Hepatocyte (in vitro differentiated cells): Measurements from ENCODE around the gene KIRREL3. TPM values are rescaled to one million over a fixed set of nuclear protein-coding genes. Genes with fewer than 3 reads are reported as not detected.

ENCODE experiments used
- DNase-seq: peaks from one replicate; pipeline ENCODE4 v3.0.0-alpha.2; 2016; ENCODE audit warnings: low spot score
- H2AFZ ChIP-seq: fragments of 200-600 bp; sonication (generic); 2 replicates; pipeline ENCODE4 v1.6.0; 2016; ENCODE audit warnings: antibody characterized with exemption, mild to moderate bottlenecking
- H3K27ac ChIP-seq: fragments of 200-600 bp; sonication (generic); 2 replicates; pipeline ENCODE4 v1.5.1; 2016; ENCODE audit warnings: mild to moderate bottlenecking
- H3K27me3 ChIP-seq: fragments of 200-600 bp; sonication (generic); 2 replicates; pipeline ENCODE4 v1.6.1; 2016
- H3K36me3 ChIP-seq: fragments of 200-600 bp; sonication (generic); replicated peaks from 2 replicates; pipeline ENCODE4 v1.5.1; 2016; ENCODE audit warnings: low read depth; ENCODE audit not compliant: insufficient read depth
- H3K4me1 ChIP-seq: fragments of 200-600 bp; sonication (generic); 2 replicates; pipeline ENCODE4 v1.5.1; 2016; ENCODE audit warnings: mild to moderate bottlenecking, moderate library complexity; ENCODE audit not compliant: insufficient read depth
- H3K4me2 ChIP-seq: fragments of 200-600 bp; sonication (generic); 2 replicates; pipeline ENCODE4 v1.6.0; 2016
- H3K4me3 ChIP-seq: fragments of 200-600 bp; sonication (generic); 2 replicates; pipeline ENCODE4 v1.5.1; 2016; ENCODE audit warnings: mild to moderate bottlenecking
- H3K79me2 ChIP-seq: fragments of 200-600 bp; sonication (generic); 2 replicates; pipeline ENCODE4 v1.6.0; 2017; ENCODE audit warnings: mild to moderate bottlenecking
- H3K9me2 ChIP-seq: fragments of 200-600 bp; sonication (generic); replicated peaks from 2 replicates; pipeline ENCODE4 v1.6.0; 2017; ENCODE audit warnings: mild to moderate bottlenecking; ENCODE audit not compliant: insufficient read depth
- H3K9me3 ChIP-seq: fragments of 200-600 bp; sonication (generic); 2 replicates; pipeline ENCODE4 v1.5.1; 2016; ENCODE audit warnings: low read depth, mild to moderate bottlenecking
- H4K20me1 ChIP-seq: fragments of 200-600 bp; sonication (generic); 2 replicates; pipeline ENCODE4 v1.6.0; 2016; ENCODE audit warnings: mild to moderate bottlenecking; ENCODE audit not compliant: insufficient read depth, poor library complexity, severe bottlenecking
- CTCF ChIP-seq: fragments of 200-600 bp; sonication (generic); IDR thresholded peaks from 2 replicates; pipeline ENCODE4 v1.5.1; 2016; ENCODE audit warnings: antibody characterized with exemption, mild to moderate bottlenecking; ENCODE audit not compliant: poor library complexity
- EZH2 ChIP-seq: fragments of 200-600 bp; sonication (generic); IDR thresholded peaks from 2 replicates; pipeline ENCODE4 v1.6.1; 2016; ENCODE audit warnings: antibody characterized with exemption, mild to moderate bottlenecking, borderline replicate concordance
- EZH2phosphoT487 ChIP-seq: fragments of 200-600 bp; sonication (generic); IDR thresholded peaks from one replicate; pipeline ENCODE4 v1.6.1; 2018; ENCODE audit warnings: antibody characterized with exemption, mild to moderate bottlenecking, low read depth, moderate library complexity; ENCODE audit not compliant: unreplicated experiment, severe bottlenecking
- WGBS: methylation state at CpG from one replicate; pipeline ENCODE4 v1.1.6; 2016; ENCODE audit warnings: low lambda C conversion rate; ENCODE audit errors: missing lambda C conversion rate; 5-methylcytosine and 5-hydroxymethylcytosine counted together
- polyA plus RNA-seq: library from polyadenylated mRNA; unstranded; fragments of >200 nt; fragmentation: Nextera tagmentation; extraction: Ambion mirVana; gene quantifications from 2 replicates; pipeline ENCODE4 v1.2.1, GENCODE V29; 2016
- total RNA-seq: library from RNA; depleted of rRNA; stranded (reverse); fragments of >200 nt; gene quantifications from 2 replicates; pipeline ENCODE4 v1.2.3, GENCODE V29; 2014

Gene KIRREL3
- total and polyA plus RNA-seq, 2 experiments from 2014 or later, result 0.33 to 0.86 TPM

DNA sequence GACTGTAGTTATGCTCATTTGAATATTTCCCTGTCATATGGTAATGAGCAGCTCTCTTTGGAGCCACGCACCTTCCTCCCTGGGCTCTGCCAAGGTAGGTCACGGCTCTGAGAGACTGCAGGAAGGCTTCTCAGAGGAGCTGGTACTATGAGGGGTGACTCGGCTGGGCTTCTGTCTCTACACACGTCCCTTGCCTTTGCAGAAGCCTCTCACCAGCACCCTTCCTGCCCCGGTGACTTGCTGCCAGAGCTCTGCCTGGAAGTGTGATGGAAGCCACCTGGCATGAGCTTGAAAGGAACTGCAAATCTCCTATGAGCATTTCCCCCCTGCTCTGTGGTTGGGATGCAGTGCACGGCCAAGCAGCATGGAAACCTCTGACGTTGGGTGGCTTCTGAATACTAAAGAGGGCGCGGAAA is 74.2 kb downstream of the KIRREL3 start:
- TF ChIP-seq EZH2phosphoT487, result no peak
- no peak for TF ChIP-seq CTCF
- Histone ChIP-seq H2AFZ (no peak overlapping the region), H3K27me3 (no peaks in the 10 kb centered on the region), H3K9me3 (no peaks in the 10 kb centered on the region), H3K4me1 (no peaks in the 10 kb centered on the region), H4K20me1 (no peaks in the 10 kb centered on the region), H3K4me2 (no peak overlapping the region), H3K27ac (no peak overlapping the region), H3K4me3 (no peak overlapping the region), H3K9me2 (no peaks in the 10 kb centered on the region), H3K79me2 (no peaks in the 10 kb centered on the region), H3K36me3 (no peaks in the 10 kb centered on the region)
- 74% methylated on average over 9 of the region's 9 CpGs for WGBS
- DNase-seq, result no peak

- Histone ChIP-seq H3K4me1 (no peaks in the 10 kb centered on the region), H3K27me3 (no peaks in the 10 kb centered on the region), H3K9me2 (no peaks in the 10 kb centered on the region), H4K20me1 (no peaks in the 10 kb centered on the region), H3K27ac (no peak overlapping the region), H3K4me3 (no peak overlapping the region), H3K79me2 (no peaks in the 10 kb centered on the region), H3K4me2 (no peak overlapping the region), H2AFZ (no peak overlapping the region), H3K9me3 (no peaks in the 10 kb centered on the region), H3K36me3 (no peaks in the 10 kb centered on the region)
- DNase-seq, result no peak
- TF ChIP-seq EZH2phosphoT487 (no peak), CTCF (no peak), EZH2 (no peak)
- 83% methylated on average over 11 of the region's 11 CpGs for WGBS
Measured at GRCh38 chr11:126925321-126926093, 75.1 kb downstream of the KIRREL3 start.

DNA sequence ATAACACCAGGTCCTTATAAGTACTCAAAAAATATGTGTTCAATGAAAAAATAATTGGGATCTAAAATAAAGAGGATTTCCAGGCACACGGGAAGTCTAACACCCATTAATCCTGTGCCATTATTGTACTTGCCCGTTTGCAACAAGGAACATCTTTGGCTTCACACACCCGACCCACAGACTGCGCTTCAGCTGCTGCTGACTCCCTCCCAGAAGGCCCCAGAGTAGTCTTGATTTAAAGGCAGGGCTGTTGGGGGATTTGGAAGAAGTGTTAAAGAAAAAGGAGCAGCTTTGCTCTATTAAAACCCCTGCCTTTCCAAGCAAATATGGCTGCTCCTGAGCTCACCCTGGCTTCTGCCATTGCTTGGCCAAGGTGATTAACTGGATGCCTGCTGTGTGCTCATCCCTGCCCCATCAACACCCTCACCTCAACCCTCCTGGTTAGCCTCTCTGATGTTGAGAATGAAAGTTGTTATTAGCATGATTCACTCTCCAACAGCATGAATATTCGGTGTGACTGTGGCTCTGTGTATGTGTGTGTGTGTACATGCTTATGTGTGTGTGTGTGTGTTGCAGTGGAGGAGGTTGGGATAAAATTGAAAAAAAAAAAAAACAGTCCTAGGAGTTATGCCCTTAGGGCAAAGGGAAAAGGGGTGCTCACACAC is 76.1 kb downstream of the KIRREL3 start:
- DNase-seq, result no peak
- H3K4me3 ChIP-seq, result no peak overlapping the region
- no peaks in the 10 kb centered on the region for H3K79me2 ChIP-seq
- H3K27me3 ChIP-seq, result no peaks in the 10 kb centered on the region
- no peaks in the 10 kb centered on the region for H3K9me2 ChIP-seq
- no peaks in the 10 kb centered on the region for H4K20me1 ChIP-seq
- TF ChIP-seq EZH2 (no peak), EZH2phosphoT487 (no peak), CTCF (no peak)
- no peaks in the 10 kb centered on the region for H3K9me3 ChIP-seq
- H3K27ac ChIP-seq, result no peak overlapping the region
- no peak overlapping the region for H2AFZ ChIP-seq
- no peaks in the 10 kb centered on the region for H3K4me1 ChIP-seq
- no peaks in the 10 kb centered on the region for H3K36me3 ChIP-seq
- H3K4me2 ChIP-seq, result no peak overlapping the region
- 89% methylated on average over 5 of the region's 5 CpGs for WGBS
